Activated T-helper 1 cell treated with Interleukin-2 at 50 U/mL for 16 hours (primary cell): ENCODE results near the gene CPM.
"Not testable (repeated sequence)": the region's sequence is repeated elsewhere in the genome, so short reads cannot be mapped to it uniquely, and the experiment has no call there.

Source experiments
- DNase-seq: peaks from one replicate; pipeline ENCODE4 v3.0.0-alpha.2; 2020; ENCODE audit warnings: low read depth

The CPM gene

GRCh38 chr12:68878283-68878682 is 54.7 kb downstream of the CPM start:
- DNase-seq: no peak

- no peak for DNase-seq
Measured at GRCh38 chr12:68877583-68877982, 55.4 kb downstream of the CPM start.

- no peak for DNase-seq
Measured at GRCh38 chr12:68876461-68876860, 56.5 kb downstream of the CPM start.

GRCh38 chr12:68873316-68873715 is 59.7 kb downstream of the CPM start:
- no peak for DNase-seq

- DNase-seq: no peak
Measured at GRCh38 chr12:68871921-68872320, 61.0 kb downstream of the CPM start.

GRCh38 chr12:68871396-68871795 is 61.6 kb downstream of the CPM start:
- no peak for DNase-seq

GRCh38 chr12:68870443-68870842 is 62.5 kb downstream of the CPM start:
- DNase-seq: no peak

- DNase-seq: no peak
Measured at GRCh38 chr12:68870011-68870410, 63.0 kb downstream of the CPM start.

GRCh38 chr12:68868043-68868790 is 64.8 kb downstream of the CPM start:
- no peak for DNase-seq

- no peak for DNase-seq
Measured at GRCh38 chr12:68867606-68868005, 65.4 kb downstream of the CPM start.

- no peak for DNase-seq
Measured at GRCh38 chr12:68866950-68867349, 66.0 kb downstream of the CPM start.

- DNase-seq: no peak
Measured at GRCh38 chr12:68865399-68866164, 67.4 kb downstream of the CPM start.

GRCh38 chr12:68864604-68865003 is 68.4 kb downstream of the CPM start:
- no peak for DNase-seq

GRCh38 chr12:68863886-68864454 is 69.0 kb downstream of the CPM start:
- DNase-seq: not testable (repeated sequence)

GRCh38 chr12:68863109-68863770 is 69.7 kb downstream of the CPM start:
- DNase-seq: no peak

- no peak for DNase-seq
Measured at GRCh38 chr12:68861890-68862289, 71.1 kb downstream of the CPM start.

- DNase-seq: no peak
Measured at GRCh38 chr12:68856510-68856909, 76.5 kb downstream of the CPM start.

GRCh38 chr12:68855771-68856170 is 77.2 kb downstream of the CPM start:
- DNase-seq: no peak

GRCh38 chr12:68855111-68855510 is 77.9 kb downstream of the CPM start:
- no peak for DNase-seq

GRCh38 chr12:68854554-68854953 is 78.4 kb downstream of the CPM start:
- DNase-seq: no peak

- no peak for DNase-seq
Measured at GRCh38 chr12:68854078-68854468, 78.9 kb downstream of the CPM start.

- no peak for DNase-seq
Measured at GRCh38 chr12:68853396-68854077, 79.4 kb downstream of the CPM start.
